GM12891 (cell line): ENCODE results near the gene POLR2E.
A peak's percentile ranks its signal among the peaks of the same experiment; 100 is the strongest.

Experiments used
- DNase-seq: peaks from one replicate; pipeline ENCODE4 v3.0.0; 2011; ENCODE audit warnings: low spot score; ENCODE audit not compliant: insufficient read length
- FAIRE-seq: peaks from 2 replicates; lab custom pipeline; 2011; peaks lifted over from hg19 to GRCh38; lab: Jason Lieb, UNC
- PAX5 ChIP-seq: IDR thresholded peaks from 2 replicates; pipeline ENCODE4 v1.6.1; 2011; ENCODE audit warnings: low read length, moderate library complexity, mild to moderate bottlenecking; ENCODE audit not compliant: insufficient read depth, severe bottlenecking
- POLR2A ChIP-seq: IDR thresholded peaks from 2 replicates; pipeline ENCODE4 v1.6.1; 2011; ENCODE audit warnings: low read depth, low read length, control low read depth
- POLR2AphosphoS5 ChIP-seq: IDR thresholded peaks from 2 replicates; pipeline ENCODE4 v1.6.1; 2011; ENCODE audit warnings: low read depth, low read length, control low read depth
- POU2F2 ChIP-seq: IDR thresholded peaks from 2 replicates; pipeline ENCODE4 v1.6.1; 2011; ENCODE audit warnings: low read depth, mild to moderate bottlenecking, control low read depth, low read length, moderate library complexity
- SPI1 ChIP-seq: IDR thresholded peaks from 2 replicates; pipeline ENCODE4 v1.6.1; 2011; ENCODE audit warnings: low read depth, low read length, control low read depth
- TAF1 ChIP-seq: IDR thresholded peaks from 2 replicates; pipeline ENCODE4 v1.6.1; 2011; ENCODE audit warnings: low read depth, low read length, control low read depth

POLR2E gene

DNA sequence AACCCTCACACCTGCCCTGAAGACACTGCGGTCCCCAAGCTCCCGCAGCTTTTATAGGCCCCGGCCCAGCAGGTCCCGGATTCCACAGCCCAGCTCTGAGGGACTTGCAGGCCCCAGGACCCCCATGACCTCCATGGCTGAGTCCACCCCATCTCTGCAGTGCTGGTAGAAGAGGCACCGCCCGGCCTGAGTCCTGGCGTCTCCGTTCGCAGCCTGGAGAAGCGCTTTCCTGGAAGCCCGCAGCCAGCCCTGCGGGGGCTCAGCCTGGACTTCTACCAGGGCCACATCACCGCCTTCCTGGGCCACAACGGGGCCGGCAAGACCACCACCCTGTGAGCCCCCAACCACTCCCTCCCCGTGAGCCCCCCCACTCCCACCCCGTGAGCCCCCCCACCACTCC lies 46.1 kb downstream of the POLR2E start:
- TF ChIP-seq POLR2A (no peak), TAF1 (no peak), POU2F2 (no peak), SPI1 (no peak), PAX5 (no peak), POLR2AphosphoS5 (no peak)
- FAIRE-seq (no peak), DNase-seq (no peak)

DNA sequence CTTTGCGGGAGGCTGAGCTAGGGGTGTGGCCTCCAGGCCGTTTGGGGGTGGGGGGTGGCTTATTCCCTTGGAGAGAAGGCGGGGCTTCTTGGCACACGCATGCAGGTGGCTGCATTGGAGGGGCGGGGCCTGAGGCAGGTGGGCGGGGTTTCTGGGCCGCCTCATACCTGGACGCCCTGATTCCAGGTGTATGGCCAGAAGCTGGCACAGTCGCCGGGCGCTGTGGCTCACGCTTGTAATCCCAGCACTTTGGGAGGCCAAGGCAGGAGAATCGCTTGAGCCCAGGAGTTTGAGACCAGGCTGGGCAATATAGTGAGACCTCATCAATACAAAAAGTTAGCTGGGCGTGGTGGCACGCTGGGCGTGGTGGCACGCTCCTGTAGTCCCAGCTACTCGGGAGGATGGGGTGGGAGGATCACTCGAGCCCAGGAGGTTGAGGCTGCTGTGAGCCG lies 47.5 kb downstream of the POLR2E start:
- no peak for FAIRE-seq
- no peak for TF ChIP-seq PAX5
- TF ChIP-seq POLR2A = no peak
- TF ChIP-seq SPI1 = no peak
- TF ChIP-seq TAF1 = no peak
- no peak for TF ChIP-seq POU2F2
- no peak for TF ChIP-seq POLR2AphosphoS5

DNA sequence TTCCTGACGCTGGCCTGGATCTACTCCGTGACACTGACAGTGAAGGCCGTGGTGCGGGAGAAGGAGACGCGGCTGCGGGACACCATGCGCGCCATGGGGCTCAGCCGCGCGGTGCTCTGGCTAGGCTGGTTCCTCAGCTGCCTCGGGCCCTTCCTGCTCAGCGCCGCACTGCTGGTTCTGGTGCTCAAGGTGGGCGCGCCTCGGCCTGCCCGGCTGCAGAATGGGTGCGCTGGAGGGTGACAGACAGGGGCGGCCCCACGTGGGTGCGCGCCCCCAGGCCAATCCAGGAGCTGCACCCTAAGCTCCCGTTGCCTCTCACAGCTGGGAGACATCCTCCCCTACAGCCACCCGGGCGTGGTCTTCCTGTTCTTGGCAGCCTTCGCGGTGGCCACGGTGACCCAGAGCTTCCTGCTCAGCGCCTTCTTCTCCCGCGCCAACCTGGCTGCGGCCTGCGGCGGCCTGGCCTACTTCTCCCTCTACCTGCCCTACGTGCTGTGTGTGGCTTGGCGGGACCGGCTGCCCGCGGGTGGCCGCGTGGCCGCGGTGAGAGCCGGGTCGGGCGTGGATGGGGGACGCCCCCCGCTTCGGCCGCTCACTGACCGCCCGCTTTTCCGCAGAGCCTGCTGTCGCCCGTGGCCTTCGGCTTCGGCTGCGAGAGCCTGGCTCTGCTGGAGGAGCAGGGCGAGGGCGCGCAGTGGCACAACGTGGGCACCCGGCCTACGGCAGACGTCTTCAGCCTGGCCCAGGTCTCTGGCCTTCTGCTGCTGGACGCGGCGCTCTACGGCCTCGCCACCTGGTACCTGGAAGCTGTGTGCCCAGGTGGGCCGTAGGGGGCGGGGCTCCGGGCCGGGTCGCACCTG lies 48.1 kb downstream of the POLR2E start:
- FAIRE-seq (peak; percentile 67), DNase-seq (no peak)
- TF ChIP-seq TAF1 = no peak
- TF ChIP-seq POLR2A = no peak
- no peak for TF ChIP-seq POLR2AphosphoS5
- TF ChIP-seq SPI1 = no peak
- TF ChIP-seq PAX5 = no peak
- no peak for TF ChIP-seq POU2F2

More for the DNA sequence above, 47.5 kb downstream of the POLR2E start:
- DNase-seq = no peak

GRCh38 chr19:1046117-1046626 lies 49.0 kb downstream of the POLR2E start:
- TF ChIP-seq POLR2AphosphoS5 = no peak
- TF ChIP-seq SPI1 = no peak
- FAIRE-seq (no peak), DNase-seq (no peak)

DNA sequence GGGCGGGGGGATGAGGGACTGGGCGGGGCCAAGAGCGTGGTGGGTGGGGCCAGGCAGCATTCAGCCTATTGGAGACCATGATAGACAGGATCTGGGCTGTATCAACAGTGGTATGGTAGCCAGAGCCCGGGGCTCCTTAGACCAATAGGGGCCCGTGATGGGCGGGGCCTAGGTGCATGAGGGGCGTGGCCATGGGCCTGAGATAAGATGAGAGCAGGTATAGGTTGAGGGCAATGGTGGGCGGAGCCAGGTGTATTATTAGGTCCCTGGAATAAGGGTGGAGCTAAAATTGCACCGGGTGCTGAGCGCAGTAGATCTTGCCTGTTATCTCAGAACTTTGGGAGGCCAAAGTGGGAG lies 50.0 kb downstream of the POLR2E start:
- DNase-seq = peak; percentile 80
- no peak for TF ChIP-seq SPI1
- no peak for TF ChIP-seq POLR2A
- no peak for TF ChIP-seq POU2F2
- TF ChIP-seq PAX5 = no peak
- no peak for TF ChIP-seq TAF1
- TF ChIP-seq POLR2AphosphoS5 = no peak
- peak; percentile 77 for FAIRE-seq

GRCh38 chr19:1042689-1043511 lies 52.3 kb downstream of the POLR2E start:
- DNase-seq (no peak), FAIRE-seq (no peak)
- TF ChIP-seq SPI1 (no peak), POU2F2 (no peak), TAF1 (no peak), POLR2A (no peak)

GRCh38 chr19:1041835-1042685 lies 53.1 kb downstream of the POLR2E start:
- TF ChIP-seq TAF1 (no peak), POU2F2 (no peak), SPI1 (no peak), POLR2AphosphoS5 (no peak), PAX5 (no peak), POLR2A (no peak)
- DNase-seq = no peak
- no peak for FAIRE-seq

DNA sequence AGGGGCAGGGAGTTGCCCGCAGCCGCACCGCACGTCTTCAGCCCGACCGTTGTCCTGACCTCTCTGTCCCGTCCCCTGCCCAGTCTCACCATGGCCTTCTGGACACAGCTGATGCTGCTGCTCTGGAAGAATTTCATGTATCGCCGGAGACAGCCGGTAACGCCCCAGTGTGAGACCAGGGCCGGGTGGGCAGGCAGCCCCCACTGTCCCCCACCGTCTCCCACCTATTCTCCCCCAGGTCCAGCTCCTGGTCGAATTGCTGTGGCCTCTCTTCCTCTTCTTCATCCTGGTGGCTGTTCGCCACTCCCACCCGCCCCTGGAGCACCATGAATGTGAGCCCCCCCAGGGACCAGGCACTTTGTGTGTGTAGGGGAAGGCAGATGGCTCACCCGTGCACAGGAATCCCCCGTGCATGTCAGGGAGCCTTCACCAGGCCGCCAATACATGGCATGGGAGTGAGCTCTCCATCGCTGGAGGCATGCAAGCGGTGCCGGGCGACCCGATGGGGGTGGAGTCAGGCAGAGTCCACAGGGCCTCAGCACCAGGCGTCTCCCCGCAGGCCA lies 53.8 kb downstream of the POLR2E start:
- TF ChIP-seq POU2F2 (no peak), SPI1 (no peak), POLR2A (no peak), TAF1 (no peak), POLR2AphosphoS5 (no peak), PAX5 (no peak)
- no peak for FAIRE-seq
- DNase-seq = no peak
